ENCODE measurements around the gene LHX3.

Gene LHX3

GRCh38 chr9:136149337-136149736, 55.6 kb downstream of the LHX3 start:
- DNase-seq (ENCODE audit: low read depth): no peak
- TF ChIP-seq, protein P1, sequence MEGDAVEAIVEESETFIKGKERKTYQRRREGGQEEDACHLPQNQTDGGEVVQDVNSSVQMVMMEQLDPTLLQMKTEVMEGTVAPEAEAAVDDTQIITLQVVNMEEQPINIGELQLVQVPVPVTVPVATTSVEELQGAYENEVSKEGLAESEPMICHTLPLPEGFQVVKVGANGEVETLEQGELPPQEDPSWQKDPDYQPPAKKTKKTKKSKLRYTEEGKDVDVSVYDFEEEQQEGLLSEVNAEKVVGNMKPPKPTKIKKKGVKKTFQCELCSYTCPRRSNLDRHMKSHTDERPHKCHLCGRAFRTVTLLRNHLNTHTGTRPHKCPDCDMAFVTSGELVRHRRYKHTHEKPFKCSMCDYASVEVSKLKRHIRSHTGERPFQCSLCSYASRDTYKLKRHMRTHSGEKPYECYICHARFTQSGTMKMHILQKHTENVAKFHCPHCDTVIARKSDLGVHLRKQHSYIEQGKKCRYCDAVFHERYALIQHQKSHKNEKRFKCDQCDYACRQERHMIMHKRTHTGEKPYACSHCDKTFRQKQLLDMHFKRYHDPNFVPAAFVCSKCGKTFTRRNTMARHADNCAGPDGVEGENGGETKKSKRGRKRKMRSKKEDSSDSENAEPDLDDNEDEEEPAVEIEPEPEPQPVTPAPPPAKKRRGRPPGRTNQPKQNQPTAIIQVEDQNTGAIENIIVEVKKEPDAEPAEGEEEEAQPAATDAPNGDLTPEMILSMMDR (conservative IDR thresholded peaks at IDR 0.05; ENCODE audit: control insufficient read depth, insufficient read depth, low read depth, low read length): no peak
- no peak overlapping the region for H3K4me3 ChIP-seq (ENCODE audit: control insufficient read depth, low read depth, low read length)

DNA sequence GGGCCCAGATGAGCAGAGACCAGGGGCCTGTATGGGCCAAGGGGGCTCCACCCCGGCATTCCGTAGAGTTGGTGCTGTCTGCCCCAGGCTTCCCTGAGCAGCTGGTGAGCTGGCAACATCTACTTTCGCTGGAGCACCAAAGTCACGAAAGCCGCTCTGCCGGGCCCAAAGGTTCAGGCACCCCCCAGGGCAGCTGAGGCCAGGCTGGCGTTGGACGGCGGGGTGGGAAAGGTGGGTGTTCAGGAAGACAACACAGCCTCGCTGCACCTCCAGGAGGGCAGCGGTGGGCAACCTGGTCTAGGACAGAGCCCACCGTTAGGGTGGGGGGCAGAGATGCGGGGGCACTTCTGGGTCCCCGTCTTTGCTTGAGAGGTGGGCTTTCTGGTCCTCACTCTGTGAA, 56.2 kb downstream of the LHX3 start:
- DNase-seq (ENCODE audit: low read depth): no peak
- H3K4me3 ChIP-seq (ENCODE audit: control insufficient read depth, low read depth, low read length): no peak overlapping the region
- TF ChIP-seq, protein P1 (conservative IDR thresholded peaks at IDR 0.05; ENCODE audit: control insufficient read depth, insufficient read depth, low read depth, low read length): no peak

DNA sequence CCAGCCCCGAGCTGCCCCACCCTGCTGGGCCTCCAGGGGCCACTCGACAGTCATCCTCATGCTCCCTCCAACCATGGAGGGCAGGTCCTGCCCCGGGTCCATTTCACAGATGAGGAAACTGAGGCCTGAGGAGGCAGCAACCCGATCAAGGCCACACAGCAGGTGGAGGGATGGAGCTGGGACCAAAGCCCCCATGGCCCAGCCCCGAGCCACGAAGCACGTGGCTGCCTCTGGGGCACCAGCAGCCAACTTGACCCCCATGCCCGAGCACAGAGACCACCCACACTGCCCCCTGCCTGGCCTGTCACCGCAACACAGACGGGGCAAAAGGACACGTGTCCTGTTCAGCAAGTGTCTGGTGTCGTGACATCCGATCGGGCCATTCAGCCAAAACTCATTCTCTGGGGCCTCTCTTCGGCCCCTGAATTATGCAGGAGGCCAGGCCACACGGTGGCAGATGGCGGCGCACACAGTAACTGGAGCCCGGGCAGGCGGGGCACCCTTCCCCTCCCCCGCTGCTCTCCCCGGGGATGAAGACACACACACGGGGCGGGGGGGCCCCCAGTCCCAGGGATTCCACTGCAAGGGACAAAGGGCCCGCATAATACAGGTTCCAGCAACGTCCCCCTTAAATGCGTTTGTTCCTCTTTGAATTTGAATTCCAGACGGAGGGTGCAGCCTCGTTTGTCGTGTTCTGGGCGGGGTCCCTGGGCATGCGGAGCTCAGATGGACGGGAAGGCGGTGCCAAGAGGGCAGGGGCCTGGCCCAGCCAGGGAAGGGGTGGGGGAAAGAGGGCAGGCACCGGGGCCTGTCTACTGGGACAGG, 56.8 kb downstream of the LHX3 start:
- DNase-seq (ENCODE audit: low read depth): no peak
- TF ChIP-seq, protein P1 (conservative IDR thresholded peaks at IDR 0.05; ENCODE audit: control insufficient read depth, insufficient read depth, low read depth, low read length): no peak
- no peak overlapping the region for H3K4me3 ChIP-seq (ENCODE audit: control insufficient read depth, low read depth, low read length)

- no peak overlapping the region for H3K4me3 ChIP-seq (ENCODE audit: control insufficient read depth, low read depth, low read length)
- no peak for DNase-seq (ENCODE audit: low read depth)
- TF ChIP-seq, protein P1 (conservative IDR thresholded peaks at IDR 0.05; ENCODE audit: control insufficient read depth, insufficient read depth, low read depth, low read length): no peak
Observed at GRCh38 chr9:136147038-136147889, 57.7 kb downstream of the LHX3 start.

All from fibroblast of mammary gland (primary cell).